Tibial nerve (tissue), 4 donors: ENCODE data around the gene VAT1L.

ENCODE experiments used
- CTCF ChIP-seq, 5 experiments: fragments of 200-600 bp in 3 of 5; fragments of 450-650 bp in 2 of 5; sonication (generic) in 3 of 5; IDR thresholded peaks; one replicate each; pipeline ENCODE4 v1.5.1; 2016 to 2019; ENCODE audit warnings: antibody characterized with exemption in 5 of 5, mild to moderate bottlenecking in 3 of 5, moderate library complexity in 2 of 5
- EP300 ChIP-seq, 2 donors: sonication (generic); formaldehyde crosslinking; IDR thresholded peaks; one replicate each; pipeline ENCODE4 v1.6.1; 2017; ENCODE audit warnings: antibody characterized with exemption in 2 of 2, mild to moderate bottlenecking in 1 of 2
- POLR2A ChIP-seq, 2 donors: fragments of 450-650 bp; IDR thresholded peaks; one replicate each; pipeline ENCODE4 v1.6.1; 2017; ENCODE audit warnings: antibody characterized with exemption in 2 of 2, mild to moderate bottlenecking in 2 of 2, moderate library complexity in 2 of 2

GRCh38 chr16:77781091-77781490 lies 7.3 kb upstream of the VAT1L start:
- no peak for TF ChIP-seq CTCF (IDR thresholded peaks at IDR 0.05)
- no peak for TF ChIP-seq POLR2A (IDR thresholded peaks at IDR 0.05)
- no peak for TF ChIP-seq EP300 (IDR thresholded peaks at IDR 0.05)
